A549 (cell line): ENCODE results near the gene TPRG1. TPM values are rescaled to one million over a fixed set of nuclear protein-coding genes. Genes with fewer than 3 reads are reported as not detected.

Experiments used
- ATAC-seq, 2 experiments: fragments of 200-7000 bp in 1 of 2; fragments of >200 bp in 1 of 2; cut with Nextera tagmentation in 1 of 2; cut with Tn5 transposase in 1 of 2; 3 replicates each; pipeline versions ENCODE4 v1.8.0 to v1.9.1; 2018 to 2020; ENCODE audit warnings: mild to moderate bottlenecking in 1 of 2, moderate library complexity in 1 of 2
- CTCF ChIA-PET: fragments of 300-600 bp; sonication (Branson Sonifier 250); formaldehyde crosslinking; extraction: SDS; loops from one replicate; lab custom pipeline; 2021; ENCODE audit warnings: antibody characterized with exemption, inconsistent platforms; lab: Yijun Ruan, JAX
- POLR2A ChIA-PET: fragments of 350-600 bp; formaldehyde crosslinking; extraction: SDS; loops from one replicate; lab custom pipeline; 2021; ENCODE audit warnings: antibody characterized with exemption, inconsistent platforms; lab: Yijun Ruan, JAX
- DNase-seq, 2 experiments: peaks; one replicate each; pipeline versions ENCODE4 v3.0.0 to v3.0.0-alpha.2; 2011 to 2016; ENCODE audit warnings: low read depth in 1 of 2, low spot score in 1 of 2
- FAIRE-seq: peaks from 2 replicates; lab custom pipeline; 2011; peaks lifted over from hg19 to GRCh38; lab: Jason Lieb, UNC
- H3K27ac ChIP-seq, 2 experiments: fragments of >200 bp; sonication (Bioruptor Twin); formaldehyde crosslinking; 3 replicates each; pipeline ENCODE4 v1.5.1; 2016 to 2017
- H3K4me1 ChIP-seq: fragments of >200 bp; sonication (Bioruptor Twin); formaldehyde crosslinking; 3 replicates; pipeline ENCODE4 v1.6.1; 2016
- H3K4me2 ChIP-seq: fragments of >200 bp; sonication (Bioruptor Twin); formaldehyde crosslinking; 3 replicates; pipeline ENCODE4 v1.6.1; 2016
- H3K4me3 ChIP-seq: fragments of >200 bp; sonication (Bioruptor Twin); formaldehyde crosslinking; 3 replicates; pipeline ENCODE4 v1.5.1; 2016
- H3K9me3 ChIP-seq: fragments of >200 bp; sonication (Bioruptor Twin); formaldehyde crosslinking; 3 replicates; pipeline ENCODE4 v1.6.1; 2016
- BHLHE40 ChIP-seq: IDR thresholded peaks from 2 replicates; pipeline ENCODE4 v1.6.1; 2012; ENCODE audit warnings: low read depth, low read length, inconsistent platforms
- CBX2 ChIP-seq: fragments of 200-600 bp; sonication (generic); IDR thresholded peaks from 2 replicates; pipeline ENCODE4 v1.6.1; 2016; ENCODE audit warnings: low read depth, mild to moderate bottlenecking, borderline replicate concordance
- CBX8 ChIP-seq: fragments of 200-600 bp; sonication (generic); IDR thresholded peaks from 2 replicates; pipeline ENCODE4 v1.6.1; 2016
- CHD2 ChIP-seq: fragments of 150-350 bp; IDR thresholded peaks from 2 replicates; pipeline ENCODE4 v1.6.1; 2014; ENCODE audit warnings: low read length; ENCODE audit not compliant: partially characterized antibody
- CHD4 ChIP-seq: fragments of 200-600 bp; sonication (generic); IDR thresholded peaks from 2 replicates; pipeline ENCODE4 v1.6.1; 2016; ENCODE audit warnings: antibody characterized with exemption, mild to moderate bottlenecking, borderline replicate concordance
- EP300 ChIP-seq, 2 experiments: fragments of >200 bp; sonication (Bioruptor Twin); formaldehyde crosslinking; IDR thresholded peaks; 2 replicates in 1 of 2; 3 replicates in 1 of 2; pipeline ENCODE4 v1.6.1; 2016 to 2017
- ESRRA ChIP-seq: fragments of 150-350 bp; IDR thresholded peaks from 2 replicates; pipeline ENCODE4 v1.6.1; 2014; ENCODE audit warnings: mild to moderate bottlenecking, low read length, borderline replicate concordance
- FOSL2 ChIP-seq, 2 experiments: fragments of 450-650 bp in 1 of 2; fragments of >200 bp in 1 of 2; sonication (Bioruptor Twin) in 1 of 2; formaldehyde crosslinking; IDR thresholded peaks; 2 replicates each; pipeline versions ENCODE4 v1.5.0 to v1.6.1; 2016 to 2020; ENCODE audit warnings: mild to moderate bottlenecking in 1 of 2, moderate library complexity in 1 of 2
- FOXS1 ChIP-seq: fragments of 250-450 bp; sonication (Bioruptor Pico); IDR thresholded peaks from 2 replicates; pipeline ENCODE4 v1.5.0; 2020; ENCODE audit warnings: mild to moderate bottlenecking, moderate library complexity
- GATA3 ChIP-seq: IDR thresholded peaks from 2 replicates; pipeline ENCODE4 v1.6.1; 2012; ENCODE audit warnings: borderline replicate concordance
- HOXA7 ChIP-seq: fragments of 250-450 bp; sonication (Bioruptor Pico); IDR thresholded peaks from 2 replicates; pipeline ENCODE4 v1.5.0; 2020; ENCODE audit warnings: mild to moderate bottlenecking, moderate library complexity
- HOXB13 ChIP-seq: fragments of 250-450 bp; sonication (Bioruptor Pico); IDR thresholded peaks from 2 replicates; pipeline ENCODE4 v1.5.0; 2020; ENCODE audit warnings: low read depth, mild to moderate bottlenecking, moderate library complexity
- HOXB5 ChIP-seq: fragments of 250-450 bp; sonication (Bioruptor Pico); IDR thresholded peaks from 2 replicates; pipeline ENCODE4 v1.5.0; 2020; ENCODE audit warnings: mild to moderate bottlenecking, moderate library complexity
- KDM1A ChIP-seq: fragments of 200-600 bp; sonication (generic); IDR thresholded peaks from 2 replicates; pipeline ENCODE4 v1.6.1; 2016; ENCODE audit warnings: low read depth, mild to moderate bottlenecking
- KDM5A ChIP-seq: fragments of 200-600 bp; sonication (generic); IDR thresholded peaks from 2 replicates; pipeline ENCODE4 v1.6.1; 2016; ENCODE audit warnings: antibody characterized with exemption, mild to moderate bottlenecking
- PHF8 ChIP-seq: fragments of 200-600 bp; sonication (generic); IDR thresholded peaks from 2 replicates; pipeline ENCODE4 v1.6.1; 2016; ENCODE audit warnings: low read depth, mild to moderate bottlenecking, antibody characterized with exemption, moderate library complexity, borderline replicate concordance
- POLR2AphosphoS2 ChIP-seq: conservative IDR thresholded peaks from 2 replicates; pipeline ENCODE4 v1.6.1; 2012; ENCODE audit warnings: low read length, improper control_type of control experiment, inconsistent platforms
- RFX5 ChIP-seq: fragments of 450-650 bp; IDR thresholded peaks from 2 replicates; pipeline ENCODE4 v1.7.1; 2014; ENCODE audit warnings: antibody characterized with exemption, mild to moderate bottlenecking, moderate library complexity
- RNF2 ChIP-seq: fragments of 200-600 bp; sonication (generic); IDR thresholded peaks from 2 replicates; pipeline ENCODE4 v1.6.1; 2016; ENCODE audit warnings: low read depth, mild to moderate bottlenecking, antibody characterized with exemption, moderate library complexity, borderline replicate concordance
- TFCP2L1 ChIP-seq: fragments of 250-450 bp; sonication (Bioruptor Pico); IDR thresholded peaks from 2 replicates; pipeline ENCODE4 v1.5.0; 2021; ENCODE audit warnings: mild to moderate bottlenecking
- TP53 ChIP-seq: fragments of 250-450 bp; sonication (Bioruptor Pico); IDR thresholded peaks from 2 replicates; pipeline ENCODE4 v1.5.0; 2021; ENCODE audit warnings: mild to moderate bottlenecking, moderate library complexity
- ZC3H11A ChIP-seq: fragments of 450-650 bp; IDR thresholded peaks from 2 replicates; pipeline ENCODE4 v1.6.1; 2014; ENCODE audit warnings: antibody characterized with exemption, mild to moderate bottlenecking
- ZFP36 ChIP-seq: fragments of 450-650 bp; IDR thresholded peaks from 2 replicates; pipeline ENCODE4 v1.6.1; 2014; ENCODE audit warnings: borderline replicate concordance; ENCODE audit not compliant: partially characterized antibody
- WGBS: methylation state at CpG from one replicate; pipeline ENCODE4 v1.1.6; 2017; ENCODE audit errors: missing lambda C conversion rate; 5-methylcytosine and 5-hydroxymethylcytosine counted together
- polyA plus RNA-seq, 4 experiments: library from polyadenylated mRNA; depleted of rRNA in 3 of 4; stranded (reverse); fragments of >200 nt; fragmentation: RNase III in 1 of 4; extraction: RNeasy Plus Mini Kit Qiagen cat#74134 plus additional on column Dnase treatment in 1 of 4; gene quantifications; 2 replicates in 3 of 4; 3 replicates in 1 of 4; pipeline ENCODE4 v1.2.3, GENCODE V29; 2011 to 2017
- TF ChIP-seq, protein P1 (sequence below): fragments of 450-650 bp; IDR thresholded peaks from 2 replicates; pipeline ENCODE4 v1.6.1; 2014; ENCODE audit warnings: antibody characterized with exemption
- TF ChIP-seq, protein P2 (sequence below): fragments of >200 bp; sonication (Bioruptor Twin); formaldehyde crosslinking; IDR thresholded peaks from 2 replicates; pipeline ENCODE4 v1.6.1; 2016

TPRG1 gene
- polyA plus RNA-seq, 2 of the 4 experiments (the other 2 are of a cell fraction), result 0.21 to 1.1 TPM

DNA sequence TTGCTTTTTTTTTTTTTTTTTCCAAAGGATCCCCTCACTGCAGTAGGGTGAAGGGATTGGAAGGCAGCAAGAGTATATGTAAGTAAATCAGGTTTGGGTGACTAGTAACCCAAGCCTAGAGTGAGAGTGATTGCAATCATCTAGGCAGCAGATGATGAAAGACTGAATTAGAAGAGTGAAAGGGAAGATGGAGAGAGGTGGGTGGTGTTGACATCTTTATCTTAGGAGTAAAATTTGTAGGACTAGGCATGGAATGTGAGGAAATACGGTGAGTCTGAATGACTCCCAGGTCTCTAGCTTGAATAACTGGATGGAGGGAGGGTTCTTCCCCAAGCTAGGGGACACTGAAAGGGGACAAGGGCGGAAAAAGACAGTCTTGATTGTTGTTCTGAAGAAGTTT, 63.4 kb downstream of the TPRG1 start:
- DNase-seq, result no peak
- ATAC-seq, result no peak

DNA sequence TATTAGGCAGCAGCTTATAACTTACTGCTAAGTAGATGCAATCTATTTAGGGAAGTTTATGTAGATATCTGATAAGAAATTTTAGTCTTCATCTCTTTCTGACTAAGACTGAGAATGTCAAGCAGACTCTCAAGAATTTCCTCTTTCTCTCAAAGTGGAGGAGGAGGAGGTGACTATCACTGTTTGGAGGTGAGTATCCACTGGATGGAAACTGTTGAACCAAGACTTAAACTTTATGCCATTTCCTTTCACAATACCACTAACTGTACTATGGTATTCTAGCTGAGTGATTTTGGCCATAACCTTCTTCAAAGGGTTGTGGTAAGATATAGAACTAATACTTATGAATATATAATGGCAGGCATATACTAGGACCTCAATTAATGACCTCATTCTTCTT, 64.6 kb downstream of the TPRG1 start:
- Histone ChIP-seq H3K27ac (no peak overlapping the region), H3K9me3 (no peaks in the 10 kb centered on the region), H3K4me2 (no peak overlapping the region), H3K4me3 (no peak overlapping the region), H3K4me1 (0 out of 3 replicates have a peak, but pooled peaks cover 6% of the 10 kb centered on the region)
- DNase-seq, result no peak
- TF ChIP-seq, protein P1, sequence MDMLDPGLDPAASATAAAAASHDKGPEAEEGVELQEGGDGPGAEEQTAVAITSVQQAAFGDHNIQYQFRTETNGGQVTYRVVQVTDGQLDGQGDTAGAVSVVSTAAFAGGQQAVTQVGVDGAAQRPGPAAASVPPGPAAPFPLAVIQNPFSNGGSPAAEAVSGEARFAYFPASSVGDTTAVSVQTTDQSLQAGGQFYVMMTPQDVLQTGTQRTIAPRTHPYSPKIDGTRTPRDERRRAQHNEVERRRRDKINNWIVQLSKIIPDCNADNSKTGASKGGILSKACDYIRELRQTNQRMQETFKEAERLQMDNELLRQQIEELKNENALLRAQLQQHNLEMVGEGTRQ, result no peak
- TF ChIP-seq POLR2AphosphoS2 (no peak), FOSL2 (IDR thresholded peaks at IDR 0.05) (no peak), FOSL2 (CRISPR knock-in tag; IDR thresholded peaks at IDR 0.05) (no peak), GATA3 (no peak), ZFP36 (no peak), KDM5A (no peak), RFX5 (no peak), BHLHE40 (no peak), CBX2 (no peak), PHF8 (no peak), TP53 (CRISPR knock-in tag) (no peak), HOXB5 (CRISPR knock-in tag) (no peak), EP300 (IDR thresholded peaks at IDR 0.05) (no peak), RNF2 (no peak), ZC3H11A (no peak), CHD2 (no peak), HOXA7 (CRISPR knock-in tag) (no peak), CHD4 (no peak), ESRRA (no peak)
- ChIA-PET CTCF (interaction anchor here (1.3 kb wide), 1 partner anchor 1495 kb away, joined by 4 read pairs; no protein-coding TSS in a partner anchor), POLR2A (no interaction called here)
- ATAC-seq, result no peak
- no peak for FAIRE-seq

More for the DNA sequence above, 63.4 kb downstream of the TPRG1 start:
- Histone ChIP-seq H3K4me2 (no peak overlapping the region), H3K27ac (no peak overlapping the region), H3K4me1 (0 out of 3 replicates have a peak, but pooled peaks cover 6% of the 10 kb centered on the region), H3K9me3 (no peaks in the 10 kb centered on the region), H3K4me3 (no peak overlapping the region)
- ChIA-PET CTCF (interaction anchor here (0.6 to 1.3 kb wide), 3 partner anchors 205 to 1495 kb away, joined by 3 to 4 read pairs (median 3); no protein-coding TSS in a partner anchor), POLR2A (no interaction called here)
- 67% methylated on average over 2 of the region's 2 CpGs for WGBS
- TF ChIP-seq TFCP2L1 (CRISPR knock-in tag), result no peak
- TF ChIP-seq FOXS1 (CRISPR knock-in tag), result no peak
- TF ChIP-seq CBX8, result no peak
- TF ChIP-seq KDM1A, result no peak
- TF ChIP-seq FOSL2 (IDR thresholded peaks at IDR 0.05), result no peak
- TF ChIP-seq FOSL2 (CRISPR knock-in tag; IDR thresholded peaks at IDR 0.05), result no peak
- TF ChIP-seq, protein P1, result no peak
- no peak for TF ChIP-seq HOXB13
- no peak for FAIRE-seq

DNA sequence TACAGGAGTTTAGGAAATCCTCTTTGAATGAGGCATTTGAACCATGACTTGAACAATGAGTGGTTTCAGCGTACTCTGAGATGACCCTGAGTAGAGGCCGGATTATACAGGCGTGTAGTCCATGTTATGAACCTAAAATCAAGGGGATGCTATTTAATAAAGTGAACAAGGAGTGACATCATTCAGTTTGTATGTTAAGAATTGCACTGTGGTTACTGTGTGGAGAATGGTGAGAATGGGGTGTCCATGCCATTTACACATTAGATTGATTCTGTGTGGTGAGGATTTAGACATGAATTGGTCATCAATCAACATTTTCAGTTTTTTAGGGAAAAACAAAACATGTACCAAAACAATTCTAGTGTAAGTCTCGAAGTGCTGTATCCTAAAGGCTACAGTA, 65.8 kb downstream of the TPRG1 start:
- Histone ChIP-seq H3K4me3 (no peak overlapping the region), H3K9me3 (no peaks in the 10 kb centered on the region), H3K27ac (no peak overlapping the region)
- POLR2A ChIA-PET, result no interaction called here
- CTCF ChIA-PET, result no interaction called here
- TF ChIP-seq, protein P2, sequence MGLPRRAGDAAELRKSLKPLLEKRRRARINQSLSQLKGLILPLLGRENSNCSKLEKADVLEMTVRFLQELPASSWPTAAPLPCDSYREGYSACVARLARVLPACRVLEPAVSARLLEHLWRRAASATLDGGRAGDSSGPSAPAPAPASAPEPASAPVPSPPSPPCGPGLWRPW, result no peak
- TF ChIP-seq ZFP36, result no peak
- TF ChIP-seq ZC3H11A, result no peak
- TF ChIP-seq, all 56 proteins: peak for 0
- FAIRE-seq (no peak), DNase-seq (no peak), ATAC-seq (no peak)
- H3K4me2 ChIP-seq, result no peak overlapping the region
- WGBS, result 84% methylated on average over 4 of the region's 4 CpGs
- 0 out of 3 replicates have a peak, but pooled peaks cover 6% of the 10 kb centered on the region for H3K4me1 ChIP-seq
